ENCODE data around the gene COG1.

COG1 gene

DNA sequence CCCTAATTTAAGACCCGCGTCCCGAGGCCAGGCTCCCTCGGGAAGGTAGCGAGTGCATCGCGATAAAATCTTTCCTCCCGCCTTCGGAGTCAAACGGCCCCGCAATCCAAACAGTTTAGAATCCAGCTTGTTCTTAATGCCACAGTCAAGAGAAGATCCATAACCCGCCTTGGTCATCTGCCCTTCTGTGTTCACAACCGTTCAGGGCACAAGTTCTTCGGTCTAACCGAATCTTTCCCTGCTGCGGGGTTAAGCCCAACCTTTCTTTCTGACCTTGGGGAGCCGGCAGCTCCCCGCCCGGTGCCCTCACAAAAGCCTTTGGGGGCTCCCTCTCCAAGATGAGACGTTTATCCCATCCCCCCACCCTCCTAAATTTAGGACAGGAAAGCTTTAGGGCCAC is 38.5 kb downstream of the COG1 start:
- peak; percentile 25 to 49 for DNase-seq

DNA sequence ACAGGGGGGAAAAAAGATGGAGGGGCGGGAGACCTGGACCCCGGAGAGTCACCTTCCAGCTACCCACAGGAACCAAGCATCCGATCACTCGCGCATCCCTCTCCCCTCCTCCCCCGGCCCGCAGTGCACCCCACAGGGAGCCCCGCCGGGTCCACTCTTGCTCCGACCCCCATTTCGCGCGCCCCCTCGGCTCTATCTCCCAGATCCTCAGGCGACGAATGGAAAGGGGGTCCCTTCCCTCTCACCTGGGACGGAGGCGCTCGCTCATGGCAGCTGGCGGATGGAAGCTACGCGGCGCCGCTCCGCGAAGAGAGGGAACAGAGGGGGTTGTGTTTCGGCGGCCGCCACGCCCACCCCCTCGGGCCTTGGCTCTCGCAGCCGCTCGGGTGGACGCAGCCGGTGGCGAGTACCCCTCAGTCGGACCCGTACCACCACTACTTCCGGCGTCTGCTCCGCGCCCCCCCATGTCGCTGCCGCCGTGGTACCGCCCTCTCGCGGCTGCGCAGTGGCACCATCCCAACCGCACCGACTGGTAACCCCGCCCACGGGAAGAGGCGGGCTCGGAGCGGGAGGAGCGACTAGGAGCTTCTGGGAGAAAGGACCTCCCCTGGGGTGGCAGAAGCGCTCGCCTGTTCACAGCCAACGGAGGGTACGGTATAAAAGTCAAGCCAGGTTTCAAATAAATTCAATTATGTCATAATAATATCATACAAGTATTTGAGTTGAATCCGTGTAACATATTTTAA is 39.2 kb downstream of the COG1 start:
- DNase-seq = peak; percentile 85 to 98

DNA sequence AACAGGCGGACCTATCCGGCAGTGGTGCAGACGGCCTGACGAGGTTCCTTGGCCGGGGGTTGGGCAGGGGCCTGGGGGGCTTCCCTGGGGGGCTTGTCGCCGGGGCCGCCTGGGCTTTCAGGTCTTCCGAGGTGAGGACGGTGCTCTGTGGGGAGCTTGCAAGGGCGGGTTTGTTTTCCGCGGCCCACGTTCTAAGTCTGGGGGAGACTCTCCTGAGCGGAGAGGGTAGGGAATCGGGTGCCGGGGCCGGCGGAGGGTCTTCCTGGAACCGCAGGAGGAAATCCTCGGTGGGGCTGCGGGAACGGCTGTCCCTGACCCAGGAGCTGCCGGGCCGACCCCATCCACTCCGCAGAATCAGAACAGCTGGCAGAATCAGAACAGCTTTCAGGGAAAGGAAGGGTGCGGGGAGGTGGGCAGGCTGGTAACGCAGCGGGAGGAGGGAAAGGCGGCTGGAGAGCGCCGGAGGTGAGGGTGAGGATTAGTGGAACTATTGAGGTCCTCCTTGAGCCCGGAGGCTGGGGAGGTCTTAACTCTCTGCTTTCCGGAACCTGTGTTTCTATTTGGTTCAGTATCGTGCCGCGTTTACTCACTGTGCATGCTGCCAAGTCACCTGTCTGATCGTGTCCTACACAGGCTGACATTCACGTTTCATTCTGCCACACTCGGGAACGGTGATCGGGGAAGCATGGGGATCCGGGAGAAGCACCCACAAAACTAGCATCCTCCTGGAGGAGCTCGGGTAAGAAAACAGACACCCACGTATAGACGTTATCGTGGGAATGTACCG is 39.9 kb downstream of the COG1 start:
- peak in 1 of 2 experiments; percentile 78 for DNase-seq

DNA sequence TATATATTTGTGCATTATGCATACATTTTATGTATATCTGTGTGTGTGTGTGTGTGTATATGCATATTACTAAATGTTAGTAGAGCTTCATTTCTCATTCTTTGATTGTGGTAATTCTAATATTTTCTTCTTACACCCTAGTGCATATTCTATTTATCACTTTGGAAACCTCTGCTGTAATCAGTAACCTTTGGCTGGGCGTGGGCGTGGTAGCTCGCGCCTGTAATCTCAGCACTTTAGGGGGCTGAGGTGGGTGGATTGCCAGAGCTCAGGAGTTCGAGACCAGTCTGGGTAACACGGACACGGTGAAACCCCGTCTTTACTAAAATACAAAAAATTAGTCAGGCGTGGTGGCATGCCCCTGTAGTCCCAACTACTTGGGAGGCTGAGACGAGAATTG is 41.9 kb downstream of the COG1 start:
- no peak for DNase-seq

DNA sequence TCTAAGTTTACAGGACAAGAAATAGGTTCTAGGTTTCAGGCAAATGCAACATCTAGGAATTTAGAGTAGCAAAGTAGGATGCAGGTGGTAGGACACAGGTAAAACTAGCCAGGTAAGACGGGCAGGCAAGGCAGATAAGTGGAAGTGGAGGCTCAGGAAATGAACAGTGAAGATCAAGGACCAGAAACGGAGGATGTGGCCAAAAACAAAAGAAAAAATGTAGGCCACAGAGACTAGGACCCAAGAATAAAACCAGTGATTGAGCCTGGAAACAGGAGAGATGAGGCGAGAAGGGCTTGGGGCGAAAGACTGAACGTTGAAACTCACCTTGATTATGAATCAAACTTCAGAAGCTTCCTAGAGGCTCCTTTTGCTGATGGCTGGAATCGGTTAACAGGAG is 44.9 kb downstream of the COG1 start:
- no peak for DNase-seq

DNA sequence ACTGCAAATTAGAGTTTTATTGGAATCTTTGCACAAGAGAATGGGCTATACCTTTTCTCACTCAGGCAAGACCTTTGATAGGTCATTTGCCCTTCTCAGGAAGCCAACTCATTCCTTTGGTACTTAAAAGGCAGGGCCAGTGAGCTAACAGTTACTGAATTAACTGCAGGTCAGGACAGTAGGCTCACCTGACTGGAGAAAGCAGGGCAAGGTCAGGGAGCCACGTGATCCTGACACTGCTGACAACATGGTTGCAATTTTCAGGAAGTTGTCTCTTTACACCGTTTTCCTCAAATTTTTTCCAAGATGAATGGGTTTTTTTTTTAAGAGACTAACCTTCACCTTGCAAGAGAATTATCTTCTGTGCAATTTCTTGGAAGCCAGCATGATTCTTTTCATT is 47.7 kb downstream of the COG1 start:
- no peak for DNase-seq

DNA sequence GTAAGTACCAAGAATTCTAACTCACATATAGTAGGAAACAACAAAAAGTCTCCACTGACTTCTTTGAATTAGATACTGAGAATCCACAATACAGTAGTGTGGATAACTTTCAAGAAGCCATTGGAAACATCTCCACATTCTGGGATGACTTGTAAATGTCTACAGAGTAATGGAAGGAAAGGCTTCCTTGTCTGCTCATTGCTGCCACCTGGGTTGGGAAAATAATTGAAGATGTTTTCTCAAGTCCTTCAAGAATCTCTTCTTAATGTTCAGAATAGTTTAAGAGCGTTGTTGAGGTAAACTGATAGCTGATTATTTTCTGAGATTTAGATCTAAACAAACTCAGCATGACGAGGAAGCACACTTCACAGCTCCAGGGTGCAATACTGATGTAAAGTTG is 54.9 kb downstream of the COG1 start:
- no peak for DNase-seq

DNA sequence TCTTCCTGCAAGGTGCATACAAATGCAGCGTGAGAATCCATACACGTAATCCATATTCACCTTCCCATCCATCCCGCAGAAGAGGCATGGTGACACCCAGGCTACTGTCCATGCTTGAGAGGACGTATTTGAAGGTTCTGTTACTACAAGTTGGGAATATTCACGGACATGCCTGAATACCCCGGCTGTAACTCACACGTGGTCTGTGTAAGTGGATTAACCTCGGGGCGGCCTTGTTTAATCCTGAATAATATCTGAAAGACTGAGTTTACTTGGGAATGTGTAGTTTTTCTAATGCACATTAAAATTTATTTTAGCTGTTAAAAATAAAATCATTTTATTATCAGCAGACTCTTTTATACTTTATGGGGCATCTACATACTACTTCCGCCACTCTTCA is 55.7 kb downstream of the COG1 start:
- DNase-seq = no peak

DNA sequence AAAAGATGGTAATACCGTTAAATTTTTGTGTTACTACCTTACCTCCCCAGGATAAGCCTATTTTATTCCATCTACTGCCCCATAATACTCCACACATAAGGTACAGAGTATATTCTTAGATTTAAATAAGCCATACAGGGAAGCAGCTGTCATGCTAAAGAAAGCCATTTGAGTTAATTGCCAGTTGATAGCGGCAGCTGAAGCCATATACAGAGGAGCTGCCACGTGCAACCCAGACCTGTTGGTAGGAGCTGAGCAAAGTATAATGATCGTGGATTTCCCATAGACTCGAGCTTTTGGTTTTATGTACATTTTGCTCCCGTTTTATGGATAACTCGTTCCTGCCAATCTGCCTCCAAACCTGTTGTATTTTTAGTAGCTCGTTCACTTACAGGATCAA is 56.8 kb downstream of the COG1 start:
- peak in 1 of 2 experiments; percentile 27 for DNase-seq

DNA sequence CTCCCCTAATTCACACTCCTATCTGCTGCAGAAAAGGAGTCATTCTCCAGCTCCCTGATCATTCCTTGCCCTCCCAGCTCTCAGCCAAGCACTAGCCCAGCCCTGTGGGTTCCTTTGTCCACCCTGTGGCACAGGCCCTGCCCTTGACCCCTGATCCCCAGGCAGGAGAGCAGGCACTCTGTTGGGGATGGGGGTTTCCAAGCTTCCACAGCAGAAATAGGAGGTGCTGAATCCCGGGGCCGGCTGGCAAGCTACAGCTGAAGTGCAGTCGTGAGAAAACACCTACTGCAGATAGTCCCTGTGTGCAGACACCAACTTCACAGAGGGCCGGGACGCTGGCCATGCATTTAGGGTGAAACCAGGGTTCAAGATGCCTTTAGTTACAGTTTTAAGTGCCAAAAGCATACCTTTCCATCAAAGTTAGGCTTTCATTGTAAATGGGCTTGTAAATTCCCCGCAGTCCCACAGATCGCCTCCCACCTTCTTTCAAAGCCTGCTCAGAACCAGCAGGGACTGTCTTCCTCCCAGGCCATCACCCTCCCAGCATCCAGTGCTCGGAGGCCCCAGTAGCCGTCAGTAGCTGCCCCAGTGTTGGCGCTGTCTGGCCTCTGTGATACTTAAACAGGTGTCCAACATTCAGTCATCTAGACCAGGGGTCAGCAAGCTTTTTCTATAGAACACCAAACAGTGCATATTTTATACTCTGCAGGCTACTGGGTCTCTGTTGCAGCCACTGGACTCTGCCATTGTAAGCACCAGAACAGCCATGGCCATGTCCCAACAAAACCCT is 58.2 kb downstream of the COG1 start:
- no peak for DNase-seq

DNA sequence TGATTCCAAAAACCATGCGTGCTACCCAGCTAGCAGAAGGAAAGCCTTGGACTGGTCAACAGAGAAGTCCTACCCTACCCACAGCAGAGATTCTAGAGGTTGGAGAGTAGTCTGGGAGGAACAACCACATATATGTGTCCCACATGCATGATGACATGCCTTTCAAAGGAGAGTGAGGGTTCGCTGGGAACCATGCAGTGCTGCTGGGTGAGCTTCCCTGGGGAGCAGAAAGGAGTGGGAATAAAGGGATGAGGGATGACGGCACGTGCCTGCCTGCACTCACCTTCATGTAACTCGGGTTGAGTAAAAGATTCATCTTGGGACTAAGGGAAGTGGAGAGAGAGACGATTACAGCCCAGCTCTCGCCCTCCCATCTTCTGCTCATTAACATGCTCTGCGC is 59.0 kb downstream of the COG1 start:
- no peak for DNase-seq

DNA sequence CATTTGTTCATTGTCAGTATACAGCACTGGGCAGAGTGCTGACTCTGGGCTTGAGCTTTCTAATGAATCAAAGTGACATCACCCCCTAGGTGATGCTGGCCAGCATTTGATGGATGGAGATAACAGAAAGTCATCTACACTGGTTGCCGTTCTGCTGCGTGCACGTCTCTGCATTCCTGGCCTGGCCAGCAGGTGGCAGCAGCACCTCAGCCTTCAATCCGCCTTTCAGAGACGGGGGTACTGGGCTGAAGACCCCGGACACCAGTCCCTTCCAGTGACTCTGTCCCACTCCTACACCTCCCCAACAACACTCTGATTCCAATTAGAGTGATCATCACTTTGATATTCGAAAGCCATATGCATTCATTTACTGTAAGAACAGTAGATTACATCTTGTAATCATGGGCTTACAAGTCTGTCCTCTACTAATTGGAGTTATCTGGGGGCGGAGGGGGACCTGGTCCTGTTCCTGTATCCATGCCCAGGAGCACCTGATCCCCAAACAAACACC is 62.9 kb downstream of the COG1 start:
- DNase-seq = peak in 1 of 2 experiments; percentile 71

DNA sequence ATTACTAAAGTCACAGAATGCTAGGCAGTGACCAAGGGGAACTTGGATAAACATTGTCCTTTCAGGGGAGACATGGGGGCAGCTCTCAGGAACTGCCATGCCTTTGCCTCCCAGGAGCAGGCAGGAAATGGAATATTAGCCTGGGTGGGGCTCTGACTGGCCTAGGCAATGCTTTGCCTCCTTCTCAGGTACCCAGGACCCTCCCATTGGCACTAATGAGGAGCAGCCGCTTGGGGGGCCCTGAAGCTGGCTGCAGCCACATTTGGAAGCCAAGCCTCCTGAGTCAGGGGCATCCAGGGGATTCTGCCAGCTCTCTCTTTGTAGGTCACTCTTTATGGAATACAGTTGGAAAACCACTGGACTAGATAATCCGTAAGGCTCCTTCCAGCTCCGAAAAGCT is 63.4 kb downstream of the COG1 start:
- DNase-seq = no peak

DNA sequence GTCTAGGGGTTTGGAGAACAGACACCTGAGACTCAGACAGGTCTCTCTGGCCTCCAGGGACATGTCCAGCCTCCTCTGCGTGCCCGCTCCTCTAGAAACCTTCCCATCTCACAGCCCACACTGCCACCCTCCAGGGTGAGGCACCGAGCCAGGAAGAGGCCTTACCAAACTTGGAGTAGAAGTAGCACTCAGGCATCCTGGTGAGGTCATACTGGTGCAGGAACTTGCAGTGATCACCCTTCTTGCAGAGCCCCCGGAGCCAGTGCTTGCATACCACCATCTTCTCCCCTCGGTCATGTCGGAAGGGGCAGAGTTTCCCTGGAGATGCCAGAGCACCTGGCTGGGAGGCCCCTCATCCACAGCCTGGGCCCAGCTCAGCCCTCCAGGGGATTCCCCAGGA is 64.7 kb downstream of the COG1 start:
- no peak for DNase-seq
